Osteoblast (primary cell): Measurements from ENCODE around the gene PCBP2. TPM values are rescaled to one million over a fixed set of nuclear protein-coding genes. Genes with fewer than 3 reads are reported as not detected.
A peak's percentile ranks its signal among the peaks of the same experiment; 100 is the strongest.

Experiments
- DNase-seq: peaks from one replicate; pipeline ENCODE4 v3.0.0; 2011; ENCODE audit warnings: low spot score, mixed read lengths; ENCODE audit not compliant: insufficient read length; ENCODE audit errors: missing footprints
- H2AFZ ChIP-seq: 2 replicates; pipeline ENCODE4 v1.6.0; 2011; ENCODE audit warnings: mild to moderate bottlenecking, low read length
- H3K27ac ChIP-seq: 2 replicates; pipeline ENCODE4 v1.5.1; 2011; ENCODE audit warnings: mild to moderate bottlenecking, low read depth, low read length, moderate library complexity
- H3K27me3 ChIP-seq: 2 replicates; pipeline ENCODE4 v1.6.0; 2012; ENCODE audit warnings: mild to moderate bottlenecking, control low read depth, inconsistent platforms, low read length, moderate library complexity; ENCODE audit not compliant: insufficient read depth
- H3K36me3 ChIP-seq: 2 replicates; pipeline ENCODE4 v1.5.1; 2011; ENCODE audit warnings: mild to moderate bottlenecking, low read length, control low read depth, moderate library complexity; ENCODE audit not compliant: insufficient read depth
- H3K4me1 ChIP-seq: 2 replicates; pipeline ENCODE4 v1.5.1; 2011; ENCODE audit warnings: mild to moderate bottlenecking, low read length, control low read depth, moderate library complexity; ENCODE audit not compliant: insufficient read depth
- H3K4me2 ChIP-seq: 2 replicates; pipeline ENCODE4 v1.6.0; 2011; ENCODE audit warnings: mild to moderate bottlenecking, low read length; ENCODE audit not compliant: insufficient read depth
- H3K4me3 ChIP-seq: fragments of 200-600 bp; sonication (generic); 3 replicates; pipeline ENCODE4 v1.5.1; 2012; ENCODE audit warnings: mild to moderate bottlenecking, low read length, inconsistent platforms; ENCODE audit not compliant: insufficient read depth
- H3K79me2 ChIP-seq: 2 replicates; pipeline ENCODE4 v1.6.0; 2012; ENCODE audit warnings: mild to moderate bottlenecking, low read length, control low read depth, inconsistent platforms; ENCODE audit not compliant: insufficient read depth
- H3K9me3 ChIP-seq: 2 replicates; pipeline ENCODE4 v1.5.1; 2011; ENCODE audit warnings: low read depth, low read length, control low read depth
- H4K20me1 ChIP-seq: 2 replicates; pipeline ENCODE4 v1.6.0; 2012; ENCODE audit warnings: mild to moderate bottlenecking, low read length, control low read depth; ENCODE audit not compliant: insufficient read depth
- total RNA-seq: library from RNA; depleted of rRNA; stranded (reverse); fragments of >200 nt; gene quantifications from 2 replicates; pipeline ENCODE4 v1.2.3, GENCODE V29; 2012
- TF ChIP-seq, protein P1 (sequence below): IDR thresholded peaks from 2 replicates; pipeline ENCODE4 v1.5.1; 2011; ENCODE audit warnings: mild to moderate bottlenecking, low read depth, low read length, moderate library complexity; ENCODE audit errors: extremely low read depth

PCBP2 gene
- total RNA-seq, 1 donor: 247 TPM

DNA sequence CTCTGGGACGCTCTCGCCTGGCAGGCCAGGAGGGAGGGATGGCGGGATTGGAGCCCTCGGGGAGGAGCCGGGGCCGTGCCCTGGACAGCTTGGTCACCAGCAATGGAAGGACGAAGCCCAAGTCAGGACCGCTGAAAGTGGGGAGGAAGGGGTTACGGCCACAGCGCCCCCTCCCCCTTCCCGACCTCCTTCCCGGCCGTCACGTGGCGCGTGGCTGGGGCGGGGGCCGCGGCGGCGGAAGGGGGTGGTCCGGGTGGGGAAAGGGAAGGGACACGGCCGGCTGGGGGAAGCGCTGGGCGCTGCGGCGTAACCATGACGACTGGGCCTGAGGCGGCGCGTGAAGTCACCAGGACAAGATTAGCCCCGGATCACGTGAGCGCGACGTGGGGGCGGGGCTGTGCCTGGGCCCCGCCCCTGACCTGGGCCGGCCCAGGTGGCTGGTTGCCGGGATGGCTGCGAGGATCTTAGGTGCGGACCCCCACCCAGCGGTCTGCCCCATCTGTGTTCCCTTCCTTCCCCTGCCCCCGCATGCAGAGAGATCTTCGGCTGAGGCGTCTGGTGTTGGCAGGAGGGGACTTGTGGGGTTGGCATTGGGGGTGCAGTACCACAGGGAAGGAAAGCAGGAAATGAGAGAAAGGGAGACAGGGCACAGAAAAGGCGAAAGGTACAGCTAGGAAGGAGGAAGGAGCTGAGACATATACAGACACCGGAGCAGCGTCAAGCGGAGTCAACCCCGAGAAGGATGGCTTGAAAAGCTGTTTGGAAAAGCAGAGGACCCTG is 41.1 kb downstream of the PCBP2 start:
- Histone ChIP-seq H3K79me2 (peaks cover 64% of the 10 kb centered on the region), H2AFZ (peak overlapping the region; percentile 77)

DNA sequence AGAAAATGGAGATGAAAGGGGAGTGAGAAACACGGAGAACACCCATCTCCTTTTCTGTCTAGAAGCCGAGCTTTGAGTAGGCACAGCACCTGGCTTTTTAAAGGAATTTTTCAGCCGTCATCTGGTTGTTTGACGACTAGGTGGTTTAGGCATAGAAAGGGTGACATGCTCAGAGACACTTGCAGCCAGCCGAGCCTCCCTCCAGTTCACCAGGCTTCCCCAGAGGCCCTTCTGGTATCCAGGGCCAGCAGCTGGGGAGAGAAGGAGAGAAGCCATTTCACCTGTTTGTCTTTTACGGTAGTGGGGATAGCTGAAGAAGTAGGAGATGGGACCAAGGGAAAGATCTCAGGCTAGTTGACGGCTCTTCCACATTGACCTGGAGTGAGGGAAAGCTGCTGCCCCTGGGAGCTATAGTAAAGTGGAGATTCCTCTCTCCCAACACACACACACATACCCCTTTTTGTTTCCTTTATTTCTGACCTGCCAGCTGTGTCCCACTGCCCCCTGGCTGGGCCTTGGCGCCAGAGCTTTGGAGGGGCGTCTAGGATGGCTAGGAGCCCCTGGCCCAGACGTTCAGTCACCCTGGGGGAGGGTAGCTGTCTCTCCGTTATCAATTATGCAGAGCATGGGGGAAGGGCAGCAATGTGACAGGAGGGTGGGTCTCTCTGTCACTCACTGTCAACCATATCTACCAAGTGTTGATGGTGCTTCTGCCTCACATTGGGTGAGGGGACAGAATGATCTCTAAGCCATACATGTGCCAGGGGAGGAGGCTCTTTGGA is 41.9 kb downstream of the PCBP2 start:
- H3K79me2 ChIP-seq: peaks cover 70% of the 10 kb centered on the region
- peak overlapping the region; percentile 74 for H3K27ac ChIP-seq

More for the DNA sequence above, 41.1 kb downstream of the PCBP2 start:
- Histone ChIP-seq H4K20me1 (peaks cover 2% of the 10 kb centered on the region), H3K36me3 (peaks cover 6% of the 10 kb centered on the region), H3K4me1 (peaks cover 18% of the 10 kb centered on the region), H3K27ac (peak overlapping the region; percentile 74), H3K27me3 (no peaks in the 10 kb centered on the region), H3K4me3 (peak overlapping the region; percentile 76), H3K4me2 (peak overlapping the region; percentile 87), H3K9me3 (no peaks in the 10 kb centered on the region)
- peak; percentile 97 for DNase-seq
- TF ChIP-seq, protein P1, sequence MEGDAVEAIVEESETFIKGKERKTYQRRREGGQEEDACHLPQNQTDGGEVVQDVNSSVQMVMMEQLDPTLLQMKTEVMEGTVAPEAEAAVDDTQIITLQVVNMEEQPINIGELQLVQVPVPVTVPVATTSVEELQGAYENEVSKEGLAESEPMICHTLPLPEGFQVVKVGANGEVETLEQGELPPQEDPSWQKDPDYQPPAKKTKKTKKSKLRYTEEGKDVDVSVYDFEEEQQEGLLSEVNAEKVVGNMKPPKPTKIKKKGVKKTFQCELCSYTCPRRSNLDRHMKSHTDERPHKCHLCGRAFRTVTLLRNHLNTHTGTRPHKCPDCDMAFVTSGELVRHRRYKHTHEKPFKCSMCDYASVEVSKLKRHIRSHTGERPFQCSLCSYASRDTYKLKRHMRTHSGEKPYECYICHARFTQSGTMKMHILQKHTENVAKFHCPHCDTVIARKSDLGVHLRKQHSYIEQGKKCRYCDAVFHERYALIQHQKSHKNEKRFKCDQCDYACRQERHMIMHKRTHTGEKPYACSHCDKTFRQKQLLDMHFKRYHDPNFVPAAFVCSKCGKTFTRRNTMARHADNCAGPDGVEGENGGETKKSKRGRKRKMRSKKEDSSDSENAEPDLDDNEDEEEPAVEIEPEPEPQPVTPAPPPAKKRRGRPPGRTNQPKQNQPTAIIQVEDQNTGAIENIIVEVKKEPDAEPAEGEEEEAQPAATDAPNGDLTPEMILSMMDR: no peak

DNA sequence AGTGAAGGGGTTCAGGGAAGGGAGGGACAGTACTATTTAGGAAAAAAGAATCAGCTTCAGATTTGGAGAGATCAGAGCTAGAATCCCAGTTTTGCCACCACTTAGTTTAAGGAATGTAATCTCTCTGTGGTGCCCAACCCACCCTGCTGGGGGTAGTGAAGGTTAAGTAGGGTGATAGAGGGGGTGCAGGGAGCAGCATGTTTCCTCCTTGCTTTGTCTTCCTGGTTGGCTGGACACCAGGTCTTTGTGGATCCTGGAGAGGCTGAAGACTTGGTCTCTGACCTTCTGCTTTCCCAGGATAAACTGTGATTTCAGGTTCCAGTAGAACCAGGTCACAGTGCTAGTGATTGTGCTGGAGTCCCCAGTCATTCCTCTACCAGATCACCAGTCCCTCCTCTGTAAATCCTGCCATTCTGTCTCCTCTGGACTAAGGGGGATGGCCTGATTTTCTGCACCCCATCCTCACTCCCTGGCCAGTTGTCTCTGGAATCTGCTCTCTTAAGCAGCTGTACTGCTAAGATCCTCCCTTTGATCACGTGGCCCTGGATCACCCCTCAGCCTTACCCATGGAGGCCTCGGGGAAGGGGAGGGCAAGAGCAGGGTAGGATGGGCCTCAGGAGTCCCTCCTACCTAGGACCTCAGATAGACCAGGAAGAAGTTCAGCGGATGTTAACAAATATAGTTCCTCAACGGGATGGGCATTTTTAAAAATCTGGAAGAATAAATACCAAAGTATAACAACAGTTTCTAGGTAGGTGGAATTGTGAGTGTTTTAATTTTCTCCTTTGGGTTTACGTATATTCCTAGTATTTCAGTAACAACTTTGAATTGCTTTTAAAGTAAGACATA is 44.2 kb downstream of the PCBP2 start:
- peak overlapping the region; percentile 6 for H3K4me2 ChIP-seq
- H2AFZ ChIP-seq: no peak overlapping the region
- peaks cover 37% of the 10 kb centered on the region for H3K4me1 ChIP-seq
- H3K27me3 ChIP-seq: no peaks in the 10 kb centered on the region
- H3K36me3 ChIP-seq: peaks cover 4% of the 10 kb centered on the region
- peak overlapping the region; percentile 17 for H3K27ac ChIP-seq
- H3K9me3 ChIP-seq: no peaks in the 10 kb centered on the region
- H4K20me1 ChIP-seq: no peaks in the 10 kb centered on the region
- TF ChIP-seq, protein P1: no peak
- DNase-seq: peak; percentile 78
- no peak overlapping the region for H3K4me3 ChIP-seq
- H3K79me2 ChIP-seq: peaks cover 62% of the 10 kb centered on the region

More for the DNA sequence above, 41.9 kb downstream of the PCBP2 start:
- TF ChIP-seq, protein P1: no peak
- no peaks in the 10 kb centered on the region for H4K20me1 ChIP-seq
- peaks cover 25% of the 10 kb centered on the region for H3K4me1 ChIP-seq
- H3K9me3 ChIP-seq: no peaks in the 10 kb centered on the region
- H2AFZ ChIP-seq: peak overlapping the region; percentile 77
- no peak for DNase-seq
- peaks cover 4% of the 10 kb centered on the region for H3K36me3 ChIP-seq
- no peaks in the 10 kb centered on the region for H3K27me3 ChIP-seq
- H3K4me3 ChIP-seq: peak overlapping the region; percentile 76
- H3K4me2 ChIP-seq: peak overlapping the region; percentile 87
